Fibroblast of lung (primary cell): ENCODE data around the gene PEPD. TPM values are rescaled to one million over a fixed set of nuclear protein-coding genes. Genes with fewer than 3 reads are reported as not detected.

Experiments used
- DNase-seq, 2 donors: peaks; one replicate each; pipeline versions ENCODE4 v3.0.0 to v3.0.0-alpha.2; 2010; ENCODE audit warnings: low read depth in 2 of 2
- H2AFZ ChIP-seq: 2 replicates; pipeline ENCODE4 v1.5.1; 2012; ENCODE audit warnings: low read length, control low read depth, inconsistent platforms
- H3K27ac ChIP-seq: 2 replicates; pipeline ENCODE4 v1.5.1; 2011; ENCODE audit warnings: low read length, control low read depth; ENCODE audit not compliant: insufficient read depth
- H3K27me3 ChIP-seq: 2 replicates; pipeline ENCODE4 v1.5.1; 2011; ENCODE audit warnings: mild to moderate bottlenecking, low read length; ENCODE audit not compliant: control insufficient read depth, insufficient read depth
- H3K36me3 ChIP-seq: 2 replicates; pipeline ENCODE4 v1.5.1; 2011; ENCODE audit warnings: low read length; ENCODE audit not compliant: control insufficient read depth, insufficient read depth
- H3K4me1 ChIP-seq: 2 replicates; pipeline ENCODE4 v1.5.1; 2011; ENCODE audit warnings: low read length; ENCODE audit not compliant: control insufficient read depth, insufficient read depth; ENCODE audit errors: extremely low read depth
- H3K4me2 ChIP-seq: 2 replicates; pipeline ENCODE4 v1.5.1; 2011; ENCODE audit warnings: low read length, control low read depth; ENCODE audit not compliant: insufficient read depth; ENCODE audit errors: extremely low read depth
- H3K4me3 ChIP-seq, 4 experiments: fragments of 200-600 bp in 1 of 4; sonication (generic) in 1 of 4; replicated peaks in 1 of 4; 2 replicates each; pipeline ENCODE4 v1.5.1; 2011 to 2016; ENCODE audit warnings: low read length in 4 of 4, low read depth in 3 of 4, mild to moderate bottlenecking in 3 of 4, control low read depth in 2 of 4, inconsistent platforms in 1 of 4, mixed read lengths in 1 of 4; ENCODE audit not compliant: insufficient read depth in 1 of 4; ENCODE audit errors: control extremely low read depth in 1 of 4
- H3K79me2 ChIP-seq: 2 replicates; pipeline ENCODE4 v1.5.1; 2012; ENCODE audit warnings: mild to moderate bottlenecking, low read length, inconsistent platforms; ENCODE audit not compliant: control insufficient read depth, insufficient read depth
- H3K9ac ChIP-seq: 2 replicates; pipeline ENCODE4 v1.5.1; 2011; ENCODE audit warnings: mild to moderate bottlenecking, low read length, control low read depth; ENCODE audit not compliant: insufficient read depth
- H3K9me3 ChIP-seq: 2 replicates; pipeline ENCODE4 v1.5.1; 2012; ENCODE audit warnings: low read depth, low read length; ENCODE audit not compliant: control insufficient read depth, insufficient read depth
- H4K20me1 ChIP-seq: 2 replicates; pipeline ENCODE4 v1.5.1; 2011; ENCODE audit warnings: low read length; ENCODE audit not compliant: control insufficient read depth, insufficient read depth; ENCODE audit errors: extremely low read depth
- EZH2 ChIP-seq: IDR thresholded peaks from 2 replicates; pipeline ENCODE4 v1.5.1; 2012; ENCODE audit warnings: low read length, control low read depth, mild to moderate bottlenecking; ENCODE audit errors: missing control alignments
- polyA minus RNA-seq: library from RNA; depleted of rRNA, polyadenylated mRNA; stranded (reverse); fragments of >200 nt; gene quantifications from 2 replicates; pipeline ENCODE4 v1.2.3, GENCODE V29; 2011; ENCODE audit warnings: low replicate concordance
- polyA plus RNA-seq, 2 donors: library from polyadenylated mRNA; depleted of rRNA in 1 of 2; stranded (reverse) in 1 of 2; unstranded in 1 of 2; fragments of >200 nt; gene quantifications; 2 replicates each; pipeline ENCODE4 v1.2.1, GENCODE V29; 2011 to 2012; ENCODE audit warnings: missing spikeins in 1 of 2
- total RNA-seq: library from RNA; depleted of rRNA; stranded (reverse); fragments of >200 nt; gene quantifications from 2 replicates; pipeline ENCODE4 v1.2.1, GENCODE V29; 2014
- TF ChIP-seq, protein P1 (sequence below), 2 donors: IDR thresholded peaks in 1 of 2; conservative IDR thresholded peaks in 1 of 2; 1 replicate in 1 of 2; 2 replicates in 1 of 2; pipeline ENCODE4 v1.5.1; 2011 to 2012; ENCODE audit warnings: low read length in 2 of 2, control low read depth in 1 of 2, inconsistent platforms in 1 of 2, low read depth in 1 of 2, mild to moderate bottlenecking in 1 of 2

The PEPD gene
- 59.8 and 65.2 TPM in 2 replicates for total RNA-seq
- polyA plus RNA-seq = 81.9 and 109 TPM in 2 replicates
- polyA plus RNA-seq (2012) = 63.9 and 84.9 TPM in 2 replicates
- polyA minus RNA-seq = 75.0 and 87.9 TPM in 2 replicates

DNA sequence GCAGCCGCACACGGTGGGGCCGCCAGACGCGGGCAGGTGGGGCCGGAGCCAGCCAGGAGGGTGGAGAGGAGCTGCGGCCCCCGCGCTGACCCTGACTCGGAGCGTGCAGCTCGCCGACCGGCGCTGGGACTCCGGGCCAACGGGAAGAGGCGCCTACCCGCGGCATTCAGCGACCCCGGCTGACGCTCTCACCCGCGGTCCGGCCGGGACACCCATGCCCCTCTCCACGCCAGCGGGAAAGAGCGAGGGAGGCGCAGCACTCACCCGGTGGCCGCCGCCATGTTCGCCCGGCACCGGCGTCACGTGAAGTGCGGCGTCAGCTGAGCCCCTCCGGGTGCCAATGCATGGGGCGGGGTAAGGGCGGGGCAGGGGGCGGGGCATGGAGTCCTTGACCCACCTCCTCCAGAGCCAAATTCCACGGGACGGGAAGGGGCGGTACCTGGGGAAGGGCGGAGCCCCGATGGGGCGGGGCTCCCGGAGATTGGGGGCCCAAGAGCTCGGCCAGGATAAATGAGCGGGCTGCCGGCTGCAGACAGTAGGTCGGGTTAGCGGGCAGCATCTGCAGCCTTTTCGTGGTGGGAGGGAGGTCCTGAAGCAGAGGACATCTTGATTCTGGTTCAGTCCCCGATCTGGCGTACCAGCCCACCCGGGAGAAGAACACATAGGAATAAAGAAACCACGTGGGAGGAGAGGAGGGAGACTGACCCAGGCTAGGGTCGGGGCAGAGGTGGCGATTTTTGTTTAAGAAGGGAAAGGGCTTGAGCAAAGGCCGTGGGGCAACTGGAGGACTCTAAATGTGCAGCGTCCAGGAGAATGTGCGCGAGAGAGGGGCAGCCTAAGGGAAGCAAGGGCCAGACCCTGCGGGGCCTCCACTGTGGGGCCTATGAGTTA lies at the start of gene PEPD:
Gene PEPD, minus strand, starts transcription at position 312 of the 891 bp plus-strand sequence. Its CDS starts 31 bp downstream, at position 281.
- H2AFZ ChIP-seq = peak within 1 kb of the TSS; percentile 83
- no peaks in the 10 kb centered on the region for H3K9me3 ChIP-seq
- H3K36me3 ChIP-seq = no peaks in the 10 kb centered on the region
- no peaks in the 10 kb centered on the region for H3K27me3 ChIP-seq
- peak within 1 kb of the TSS; percentile 63 for H3K27ac ChIP-seq
- DNase-seq = peak; percentile 83 to 88
- H3K4me2 ChIP-seq = peak within 1 kb of the TSS; percentile 96
- TF ChIP-seq EZH2 = no peak
- TF ChIP-seq, protein P1, sequence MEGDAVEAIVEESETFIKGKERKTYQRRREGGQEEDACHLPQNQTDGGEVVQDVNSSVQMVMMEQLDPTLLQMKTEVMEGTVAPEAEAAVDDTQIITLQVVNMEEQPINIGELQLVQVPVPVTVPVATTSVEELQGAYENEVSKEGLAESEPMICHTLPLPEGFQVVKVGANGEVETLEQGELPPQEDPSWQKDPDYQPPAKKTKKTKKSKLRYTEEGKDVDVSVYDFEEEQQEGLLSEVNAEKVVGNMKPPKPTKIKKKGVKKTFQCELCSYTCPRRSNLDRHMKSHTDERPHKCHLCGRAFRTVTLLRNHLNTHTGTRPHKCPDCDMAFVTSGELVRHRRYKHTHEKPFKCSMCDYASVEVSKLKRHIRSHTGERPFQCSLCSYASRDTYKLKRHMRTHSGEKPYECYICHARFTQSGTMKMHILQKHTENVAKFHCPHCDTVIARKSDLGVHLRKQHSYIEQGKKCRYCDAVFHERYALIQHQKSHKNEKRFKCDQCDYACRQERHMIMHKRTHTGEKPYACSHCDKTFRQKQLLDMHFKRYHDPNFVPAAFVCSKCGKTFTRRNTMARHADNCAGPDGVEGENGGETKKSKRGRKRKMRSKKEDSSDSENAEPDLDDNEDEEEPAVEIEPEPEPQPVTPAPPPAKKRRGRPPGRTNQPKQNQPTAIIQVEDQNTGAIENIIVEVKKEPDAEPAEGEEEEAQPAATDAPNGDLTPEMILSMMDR (conservative IDR thresholded peaks at IDR 0.05 in 1 of 2, IDR thresholded peaks at IDR 0.05 in 1 of 2; ENCODE audit: low read depth in 1 of 2, low read length in 2 of 2) = no peak
- H4K20me1 ChIP-seq = no peaks in the 10 kb centered on the region
- H3K9ac ChIP-seq = peak within 1 kb of the TSS; percentile 84
- peaks cover 2% of the 10 kb centered on the region for H3K4me1 ChIP-seq
- peaks cover 4% of the 10 kb centered on the region for H3K79me2 ChIP-seq
- H3K4me3 ChIP-seq = peak within 1 kb of the TSS; percentile 69 to 93 (median 86)

DNA sequence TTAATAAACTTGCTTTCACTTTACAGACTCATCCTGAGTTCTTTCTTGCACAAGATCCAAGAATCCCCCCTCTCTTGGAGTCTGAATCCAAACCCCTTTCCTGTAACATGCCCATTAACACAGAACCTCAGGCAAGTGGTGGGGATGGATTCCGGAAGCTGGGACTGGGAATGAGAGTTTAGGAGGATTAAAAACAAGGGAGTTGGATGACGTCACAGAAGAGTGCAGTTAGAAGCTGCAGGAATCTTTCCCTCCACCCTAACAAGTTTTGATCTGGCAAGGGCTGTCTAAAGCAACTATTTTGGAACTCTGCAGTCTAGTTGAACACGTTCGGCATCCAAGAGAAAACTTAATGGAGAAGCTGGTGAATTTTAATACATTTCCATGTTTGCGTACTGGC lies 48.2 kb upstream of the PEPD start:
- TF ChIP-seq, protein P1 (conservative IDR thresholded peaks at IDR 0.05 in 1 of 2, IDR thresholded peaks at IDR 0.05 in 1 of 2; ENCODE audit: low read depth in 1 of 2, low read length in 2 of 2) = no peak
- no peak for TF ChIP-seq EZH2
- no peaks in the 10 kb centered on the region for H3K36me3 ChIP-seq
- H3K27ac ChIP-seq = no peak overlapping the region
- no peak overlapping the region for H3K4me2 ChIP-seq
- DNase-seq = no peak
- no peak overlapping the region for H3K9ac ChIP-seq
- H3K27me3 ChIP-seq = no peaks in the 10 kb centered on the region
- H3K79me2 ChIP-seq = no peaks in the 10 kb centered on the region
- H2AFZ ChIP-seq = no peak overlapping the region
- H4K20me1 ChIP-seq = no peaks in the 10 kb centered on the region
- no peak overlapping the region for H3K4me3 ChIP-seq
- no peaks in the 10 kb centered on the region for H3K9me3 ChIP-seq
- no peaks in the 10 kb centered on the region for H3K4me1 ChIP-seq

DNA sequence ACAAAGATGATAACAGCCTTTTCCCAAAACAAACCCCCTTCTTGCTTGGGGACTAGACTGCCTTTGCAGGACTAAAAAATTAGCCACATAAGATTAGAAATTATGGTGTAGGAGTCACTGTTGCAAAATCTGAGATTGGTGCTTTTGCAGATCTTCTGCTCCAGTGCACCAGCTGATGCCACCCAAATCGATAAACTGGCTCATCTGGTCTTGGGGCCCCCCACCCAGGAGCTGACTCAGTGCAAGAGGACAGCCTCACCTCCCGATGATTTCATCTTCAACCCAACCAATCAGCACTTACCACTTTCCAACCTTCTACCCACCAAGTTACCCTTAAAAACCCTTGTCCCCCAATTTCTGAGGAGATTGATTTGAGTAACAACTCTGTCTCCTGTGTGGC lies 47.1 kb upstream of the PEPD start:
- no peak for TF ChIP-seq EZH2
- TF ChIP-seq, protein P1 (conservative IDR thresholded peaks at IDR 0.05 in 1 of 2, IDR thresholded peaks at IDR 0.05 in 1 of 2; ENCODE audit: low read depth in 1 of 2, low read length in 2 of 2) = no peak

More for the DNA sequence above, 47.1 kb upstream of the PEPD start:
- H2AFZ ChIP-seq = no peak overlapping the region
- H3K27ac ChIP-seq = no peak overlapping the region
- no peak overlapping the region for H3K9ac ChIP-seq
- H3K9me3 ChIP-seq = no peaks in the 10 kb centered on the region
- H3K27me3 ChIP-seq = no peaks in the 10 kb centered on the region
- DNase-seq = no peak
- H3K4me3 ChIP-seq = no peak overlapping the region
- H4K20me1 ChIP-seq = no peaks in the 10 kb centered on the region
- H3K79me2 ChIP-seq = no peaks in the 10 kb centered on the region
- H3K36me3 ChIP-seq = no peaks in the 10 kb centered on the region
- H3K4me2 ChIP-seq = no peak overlapping the region
- H3K4me1 ChIP-seq = no peaks in the 10 kb centered on the region
